Loucy (cell line): Measurements from ENCODE around the gene RAB7A.

Experiments used
- H2AFZ ChIP-seq: fragments of 200-600 bp; sonication (generic); 2 replicates; pipeline ENCODE4 v1.6.0; 2016; ENCODE audit warnings: antibody characterized with exemption, mild to moderate bottlenecking, low read length, moderate library complexity
- H3F3A ChIP-seq: fragments of 200-600 bp; 2 replicates; pipeline ENCODE4 v1.6.0; 2016; ENCODE audit warnings: antibody characterized with exemption, low read depth, mild to moderate bottlenecking
- H3K27me3 ChIP-seq: fragments of 200-600 bp; sonication (generic); 2 replicates; pipeline ENCODE4 v1.6.1; 2014; ENCODE audit warnings: low read length, mild to moderate bottlenecking; ENCODE audit not compliant: insufficient read depth, poor library complexity, severe bottlenecking
- H3K36me3 ChIP-seq: fragments of 200-600 bp; sonication (generic); 2 replicates; pipeline ENCODE4 v1.6.1; 2016; ENCODE audit warnings: low read length; ENCODE audit not compliant: insufficient read depth
- H3K4me1 ChIP-seq: fragments of 200-600 bp; sonication (generic); 2 replicates; pipeline ENCODE4 v1.5.1; 2014; ENCODE audit warnings: low read length, mild to moderate bottlenecking; ENCODE audit not compliant: insufficient read depth, poor library complexity, severe bottlenecking
- H3K4me2 ChIP-seq: fragments of 200-600 bp; sonication (generic); 2 replicates; pipeline ENCODE4 v1.6.0; 2014; ENCODE audit warnings: antibody characterized with exemption, low read length, low read depth, mild to moderate bottlenecking; ENCODE audit not compliant: poor library complexity, severe bottlenecking
- H3K4me3 ChIP-seq: fragments of 200-600 bp; sonication (generic); 2 replicates; pipeline ENCODE4 v1.5.1; 2014; ENCODE audit warnings: low read length, mild to moderate bottlenecking, mixed read lengths; ENCODE audit not compliant: poor library complexity, severe bottlenecking
- H3K79me2 ChIP-seq: fragments of 200-600 bp; sonication (generic); 2 replicates; pipeline ENCODE4 v1.6.1; 2014; ENCODE audit warnings: low read length; ENCODE audit not compliant: insufficient read depth
- H3K9ac ChIP-seq: fragments of 200-600 bp; sonication (generic); 2 replicates; pipeline ENCODE4 v1.6.0; 2014; ENCODE audit warnings: mild to moderate bottlenecking, low read depth, low read length, moderate library complexity; ENCODE audit not compliant: poor library complexity, severe bottlenecking
- H3K9me2 ChIP-seq: fragments of 200-600 bp; sonication (generic); replicated peaks from 2 replicates; pipeline ENCODE4 v1.6.1; 2016; ENCODE audit warnings: low read depth, low read length, mixed read lengths
- H3K9me3 ChIP-seq: fragments of 200-600 bp; sonication (generic); 2 replicates; pipeline ENCODE4 v1.6.1; 2014; ENCODE audit warnings: mild to moderate bottlenecking, antibody characterized with exemption, low read length, low read depth; ENCODE audit not compliant: insufficient read depth
- H4K20me1 ChIP-seq: fragments of 200-600 bp; sonication (generic); 2 replicates; pipeline ENCODE4 v1.6.0; 2014; ENCODE audit warnings: antibody characterized with exemption, low read length, mild to moderate bottlenecking; ENCODE audit not compliant: insufficient read depth, poor library complexity, severe bottlenecking
- EZH2phosphoT487 ChIP-seq: fragments of 200-600 bp; IDR thresholded peaks from 2 replicates; pipeline ENCODE4 v1.6.1; 2018; ENCODE audit warnings: antibody characterized with exemption, mild to moderate bottlenecking, moderate library complexity, borderline replicate concordance
- TF ChIP-seq, protein P1 (sequence below): fragments of 200-600 bp; sonication (generic); conservative IDR thresholded peaks from 2 replicates; pipeline ENCODE4 v1.5.1; 2014; ENCODE audit warnings: mild to moderate bottlenecking, antibody characterized with exemption, low read length

Gene RAB7A

DNA sequence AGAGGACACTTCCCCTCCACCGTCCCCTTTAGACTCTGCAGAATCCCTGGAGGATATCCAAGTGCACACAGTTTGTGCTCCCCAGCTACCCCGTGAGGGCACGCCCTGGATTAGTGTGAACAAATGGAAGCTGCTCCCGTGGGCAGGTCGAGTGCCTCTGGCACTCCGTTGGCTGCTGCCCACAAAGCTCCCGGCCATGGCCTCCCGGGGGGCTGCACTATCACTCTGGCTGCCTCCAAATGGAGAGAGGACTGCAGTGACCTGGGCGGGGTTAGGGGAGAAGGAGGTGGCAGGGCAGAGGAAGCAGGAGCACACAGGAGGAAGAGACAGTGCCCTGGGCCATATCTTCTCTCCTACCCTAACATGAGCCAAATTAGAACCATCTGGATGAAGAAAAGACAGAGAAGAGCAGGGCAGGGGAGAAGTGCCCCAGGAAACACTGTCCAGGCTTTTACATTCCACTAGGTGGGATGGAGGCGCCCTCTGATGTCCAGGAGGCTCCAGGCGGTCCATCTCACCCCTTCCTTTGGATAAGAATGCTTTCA lies 124.0 kb downstream of the RAB7A start:
- Histone ChIP-seq H4K20me1 (no peaks in the 10 kb centered on the region), H3F3A (no peaks in the 10 kb centered on the region), H3K4me2 (no peak overlapping the region), H3K27me3 (no peaks in the 10 kb centered on the region), H3K36me3 (no peaks in the 10 kb centered on the region), H3K4me1 (peaks cover 31% of the 10 kb centered on the region), H3K9ac (peak overlapping the region; percentile 13), H3K9me3 (peaks cover 6% of the 10 kb centered on the region; the same call in 1 of the 2 replicates), H3K4me3 (no peak overlapping the region), H3K9me2 (no peaks in the 10 kb centered on the region), H2AFZ (no peak overlapping the region), H3K79me2 (no peaks in the 10 kb centered on the region)
- TF ChIP-seq, protein P1, sequence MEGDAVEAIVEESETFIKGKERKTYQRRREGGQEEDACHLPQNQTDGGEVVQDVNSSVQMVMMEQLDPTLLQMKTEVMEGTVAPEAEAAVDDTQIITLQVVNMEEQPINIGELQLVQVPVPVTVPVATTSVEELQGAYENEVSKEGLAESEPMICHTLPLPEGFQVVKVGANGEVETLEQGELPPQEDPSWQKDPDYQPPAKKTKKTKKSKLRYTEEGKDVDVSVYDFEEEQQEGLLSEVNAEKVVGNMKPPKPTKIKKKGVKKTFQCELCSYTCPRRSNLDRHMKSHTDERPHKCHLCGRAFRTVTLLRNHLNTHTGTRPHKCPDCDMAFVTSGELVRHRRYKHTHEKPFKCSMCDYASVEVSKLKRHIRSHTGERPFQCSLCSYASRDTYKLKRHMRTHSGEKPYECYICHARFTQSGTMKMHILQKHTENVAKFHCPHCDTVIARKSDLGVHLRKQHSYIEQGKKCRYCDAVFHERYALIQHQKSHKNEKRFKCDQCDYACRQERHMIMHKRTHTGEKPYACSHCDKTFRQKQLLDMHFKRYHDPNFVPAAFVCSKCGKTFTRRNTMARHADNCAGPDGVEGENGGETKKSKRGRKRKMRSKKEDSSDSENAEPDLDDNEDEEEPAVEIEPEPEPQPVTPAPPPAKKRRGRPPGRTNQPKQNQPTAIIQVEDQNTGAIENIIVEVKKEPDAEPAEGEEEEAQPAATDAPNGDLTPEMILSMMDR, result peak; percentile 26; the same call in 1 of the 2 replicates
- TF ChIP-seq EZH2phosphoT487, result no peak

DNA sequence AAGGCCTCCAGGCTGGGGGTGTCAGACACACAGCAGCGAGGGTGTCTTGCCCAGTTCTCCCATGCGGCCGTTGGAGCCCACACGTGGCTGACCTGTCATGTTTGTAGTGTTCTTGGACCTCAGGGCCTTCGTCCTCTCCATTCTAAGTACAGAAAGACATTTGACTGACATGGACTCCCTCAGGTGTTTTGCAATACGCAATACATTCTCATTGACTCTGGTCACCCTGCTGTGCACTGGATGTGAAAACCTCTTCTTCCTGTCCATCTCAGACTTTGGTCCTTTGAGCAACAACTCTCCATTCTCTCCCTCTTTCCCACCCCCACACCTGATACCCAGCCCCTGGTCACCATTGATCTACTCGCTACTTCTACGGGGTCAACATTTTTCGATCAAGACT lies 124.6 kb downstream of the RAB7A start:
- Histone ChIP-seq H4K20me1 (no peaks in the 10 kb centered on the region), H3K9me3 (peaks cover 10% of the 10 kb centered on the region; the same call in 1 of the 2 replicates), H3K79me2 (no peaks in the 10 kb centered on the region), H3K9ac (peak overlapping the region; percentile 13), H2AFZ (no peak overlapping the region), H3K9me2 (no peaks in the 10 kb centered on the region), H3K36me3 (no peaks in the 10 kb centered on the region), H3K4me3 (no peak overlapping the region), H3K4me2 (no peak overlapping the region), H3K4me1 (peaks cover 25% of the 10 kb centered on the region), H3F3A (no peaks in the 10 kb centered on the region), H3K27me3 (no peaks in the 10 kb centered on the region)
- TF ChIP-seq, protein P1, result no peak
- no peak for TF ChIP-seq EZH2phosphoT487

DNA sequence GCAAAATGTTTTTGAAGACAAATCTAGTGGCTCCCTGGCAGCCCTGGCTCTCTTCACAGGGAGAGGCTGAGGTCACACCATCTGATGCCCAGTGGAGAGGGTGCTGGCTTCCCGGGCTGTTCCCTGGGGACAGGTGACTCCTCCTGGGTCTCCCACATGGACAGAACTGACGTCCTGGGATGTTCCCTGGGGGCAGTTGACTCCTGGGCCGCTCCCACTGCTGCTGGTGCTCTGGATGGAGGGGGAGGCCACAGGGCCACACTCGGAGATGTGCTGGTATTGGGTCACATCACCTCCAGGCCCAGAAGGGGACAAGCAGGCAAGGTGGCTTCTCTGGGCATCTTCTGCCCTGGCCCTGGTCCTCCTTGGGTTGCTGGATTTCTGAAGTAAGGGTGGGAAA lies 125.6 kb downstream of the RAB7A start:
- Histone ChIP-seq H3K9me2 (no peaks in the 10 kb centered on the region), H4K20me1 (no peaks in the 10 kb centered on the region), H3K9me3 (peaks cover 15% of the 10 kb centered on the region; the same call in 1 of the 2 replicates), H3K27me3 (no peaks in the 10 kb centered on the region), H3K79me2 (no peaks in the 10 kb centered on the region), H3K4me1 (peaks cover 14% of the 10 kb centered on the region), H3K4me3 (no peak overlapping the region), H3K36me3 (no peaks in the 10 kb centered on the region), H2AFZ (no peak overlapping the region), H3K4me2 (no peak overlapping the region), H3F3A (no peaks in the 10 kb centered on the region), H3K9ac (no peak overlapping the region)
- no peak for TF ChIP-seq EZH2phosphoT487
- TF ChIP-seq, protein P1, result no peak
